ENCODE measurements around the gene TMTC4. TPM values are rescaled to one million over a fixed set of nuclear protein-coding genes. Genes with fewer than 3 reads are reported as not detected.

Gene TMTC4
- total and polyA plus RNA-seq, 8 donors: 5.4 to 38.9 (median 8.2) TPM

DNA sequence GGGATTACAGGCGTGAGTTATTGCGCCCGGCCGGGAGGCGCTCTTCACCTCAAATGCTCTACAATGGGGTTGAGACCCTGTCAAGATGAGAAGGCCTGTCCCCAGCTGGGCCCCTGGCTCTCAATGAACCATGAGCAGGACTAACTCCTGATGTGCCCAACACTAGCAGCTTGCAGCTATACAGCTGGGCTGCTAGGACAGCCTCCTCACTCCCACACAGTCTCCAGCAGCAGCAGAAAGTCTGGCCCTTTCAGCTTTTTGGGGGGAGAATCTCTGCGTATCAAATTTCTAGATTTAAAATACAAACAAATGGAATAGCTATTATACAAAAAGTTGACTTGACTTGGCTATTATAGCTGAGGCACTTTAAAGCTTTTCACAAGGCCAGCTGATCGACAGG, 30.2 kb downstream of the TMTC4 start:
- Histone ChIP-seq H3K4me1 (no peaks in the 10 kb centered on the region), H3K27me3 (no peaks in the 10 kb centered on the region), H3K9me3 (no peaks in the 10 kb centered on the region), H3K27ac (no peak overlapping the region), H3K36me3 (peaks cover 13 to 50% (median 36%) of the 10 kb centered on the region in 4 donors), H3K4me3 (no peak overlapping the region)
- no peak for TF ChIP-seq POLR2A (IDR thresholded peaks at IDR 0.05)
- no peak for TF ChIP-seq EP300 (IDR thresholded peaks at IDR 0.05)
- TF ChIP-seq, protein P1, sequence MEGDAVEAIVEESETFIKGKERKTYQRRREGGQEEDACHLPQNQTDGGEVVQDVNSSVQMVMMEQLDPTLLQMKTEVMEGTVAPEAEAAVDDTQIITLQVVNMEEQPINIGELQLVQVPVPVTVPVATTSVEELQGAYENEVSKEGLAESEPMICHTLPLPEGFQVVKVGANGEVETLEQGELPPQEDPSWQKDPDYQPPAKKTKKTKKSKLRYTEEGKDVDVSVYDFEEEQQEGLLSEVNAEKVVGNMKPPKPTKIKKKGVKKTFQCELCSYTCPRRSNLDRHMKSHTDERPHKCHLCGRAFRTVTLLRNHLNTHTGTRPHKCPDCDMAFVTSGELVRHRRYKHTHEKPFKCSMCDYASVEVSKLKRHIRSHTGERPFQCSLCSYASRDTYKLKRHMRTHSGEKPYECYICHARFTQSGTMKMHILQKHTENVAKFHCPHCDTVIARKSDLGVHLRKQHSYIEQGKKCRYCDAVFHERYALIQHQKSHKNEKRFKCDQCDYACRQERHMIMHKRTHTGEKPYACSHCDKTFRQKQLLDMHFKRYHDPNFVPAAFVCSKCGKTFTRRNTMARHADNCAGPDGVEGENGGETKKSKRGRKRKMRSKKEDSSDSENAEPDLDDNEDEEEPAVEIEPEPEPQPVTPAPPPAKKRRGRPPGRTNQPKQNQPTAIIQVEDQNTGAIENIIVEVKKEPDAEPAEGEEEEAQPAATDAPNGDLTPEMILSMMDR (IDR thresholded peaks at IDR 0.05): no peak
- no peak for TF ChIP-seq POLR2AphosphoS5 (IDR thresholded peaks at IDR 0.05)
- peak in 1 of 2 donors; percentile 57 for DNase-seq
- intact Hi-C loops (cut with DNase I; ENCODE audit: low total_unique reads): no loop called here
- WGBS, 5 donors: 81 to 89% (median 85%) methylated on average over 6 to 7 of the region's 7 CpGs

DNA sequence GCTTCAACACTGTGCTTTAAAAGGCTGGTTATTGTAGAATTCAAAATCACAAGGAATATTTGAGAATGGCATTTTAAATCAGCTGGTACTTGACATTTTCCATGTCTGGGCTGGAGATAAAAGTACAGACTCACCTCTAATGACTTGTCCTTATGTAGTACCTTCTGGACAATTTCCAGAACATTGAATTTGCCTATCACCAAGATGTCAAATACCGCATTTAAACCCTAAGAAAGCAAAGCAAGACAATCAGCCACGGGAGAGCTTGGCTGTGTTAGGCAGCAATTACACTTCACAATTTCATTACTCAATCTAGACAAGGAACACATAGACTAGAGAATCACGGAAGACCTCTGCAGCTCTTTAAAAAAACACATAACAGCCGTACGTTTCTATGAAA, 36.8 kb downstream of the TMTC4 start:
- TF ChIP-seq POLR2A (IDR thresholded peaks at IDR 0.05) (no peak), EP300 (IDR thresholded peaks at IDR 0.05) (no peak), POLR2AphosphoS5 (IDR thresholded peaks at IDR 0.05) (no peak)
- TF ChIP-seq, protein P1 (IDR thresholded peaks at IDR 0.05): no peak
- Histone ChIP-seq H3K27ac (no peak overlapping the region), H3K4me3 (no peak overlapping the region), H3K4me1 (no peaks in the 10 kb centered on the region), H3K9me3 (no peaks in the 10 kb centered on the region), H3K36me3 (peaks cover 35 to 98% (median 94%) of the 10 kb centered on the region in 4 donors), H3K27me3 (no peaks in the 10 kb centered on the region)
- DNase-seq: no peak
- WGBS, 5 donors: 64 to 79% (median 70%) methylated on average over 5 of the region's 5 CpGs
- intact Hi-C loops (cut with DNase I; ENCODE audit: low total_unique reads): no loop called here

DNA sequence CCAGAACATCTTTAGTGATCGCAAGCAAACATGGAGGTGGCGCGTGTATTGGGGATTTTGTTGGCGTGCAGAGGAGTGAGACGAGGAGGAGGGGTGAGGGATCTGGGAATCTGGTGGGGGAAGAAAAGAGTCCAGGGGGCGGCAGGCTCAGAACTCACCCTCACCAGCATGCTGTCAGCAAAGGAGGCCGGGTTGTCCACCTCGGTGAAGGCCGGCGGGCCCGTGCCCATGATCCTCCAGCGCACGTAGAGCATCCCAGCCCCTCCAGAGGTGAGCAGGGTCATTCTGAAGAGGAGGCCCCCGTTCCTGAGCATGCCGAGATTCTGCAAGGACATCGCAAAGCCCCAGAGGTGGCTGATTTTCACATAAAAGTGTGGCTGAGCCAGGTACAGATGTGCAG, 37.2 kb downstream of the TMTC4 start:
- Histone ChIP-seq H3K4me3 (no peak overlapping the region), H3K4me1 (no peaks in the 10 kb centered on the region), H3K36me3 (peaks cover 34 to 97% (median 94%) of the 10 kb centered on the region in 4 donors), H3K27me3 (no peaks in the 10 kb centered on the region), H3K9me3 (no peaks in the 10 kb centered on the region), H3K27ac (no peak overlapping the region)
- TF ChIP-seq POLR2AphosphoS5 (IDR thresholded peaks at IDR 0.05) (no peak), POLR2A (IDR thresholded peaks at IDR 0.05) (no peak), EP300 (IDR thresholded peaks at IDR 0.05) (no peak)
- TF ChIP-seq, protein P1 (IDR thresholded peaks at IDR 0.05): no peak
- DNase-seq: no peak
- intact Hi-C loops (cut with DNase I; ENCODE audit: low total_unique reads): no loop called here
- 88 to 96% (median 92%) methylated on average over 16 of the region's 16 CpGs for WGBS, 5 donors

DNA sequence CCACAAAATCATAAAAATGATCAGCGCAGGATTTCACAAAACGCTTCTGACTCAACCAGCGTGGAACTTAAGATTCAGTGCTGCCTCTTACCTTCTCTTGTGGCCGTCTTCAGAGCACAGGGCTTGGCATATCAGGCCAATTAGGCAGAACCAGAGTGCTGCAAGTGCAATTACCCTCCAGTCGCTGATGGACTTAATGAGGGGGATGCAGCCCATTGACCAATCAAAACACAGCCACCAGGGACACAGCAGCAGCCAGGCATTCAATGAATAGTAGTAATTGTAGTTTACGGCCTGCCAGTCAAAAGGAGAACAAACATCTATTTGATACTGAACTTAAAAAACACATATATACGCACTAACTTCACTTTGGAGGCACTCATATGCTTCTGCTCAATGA, 38.2 kb downstream of the TMTC4 start:
- no peaks in the 10 kb centered on the region for H3K9me3 ChIP-seq
- H3K36me3 ChIP-seq: peaks cover 27 to 92% (median 88%) of the 10 kb centered on the region in 4 donors
- no peak overlapping the region for H3K4me3 ChIP-seq
- no peak for DNase-seq
- no peak overlapping the region for H3K27ac ChIP-seq
- WGBS, 5 donors: 93 to 98% (median 97%) methylated on average over 7 of the region's 7 CpGs
- no peak for TF ChIP-seq POLR2A (IDR thresholded peaks at IDR 0.05)
- no peak for TF ChIP-seq POLR2AphosphoS5 (IDR thresholded peaks at IDR 0.05)
- no peaks in the 10 kb centered on the region for H3K4me1 ChIP-seq
- no peaks in the 10 kb centered on the region for H3K27me3 ChIP-seq
- intact Hi-C loops (cut with DNase I; ENCODE audit: low total_unique reads): no loop called here

DNA sequence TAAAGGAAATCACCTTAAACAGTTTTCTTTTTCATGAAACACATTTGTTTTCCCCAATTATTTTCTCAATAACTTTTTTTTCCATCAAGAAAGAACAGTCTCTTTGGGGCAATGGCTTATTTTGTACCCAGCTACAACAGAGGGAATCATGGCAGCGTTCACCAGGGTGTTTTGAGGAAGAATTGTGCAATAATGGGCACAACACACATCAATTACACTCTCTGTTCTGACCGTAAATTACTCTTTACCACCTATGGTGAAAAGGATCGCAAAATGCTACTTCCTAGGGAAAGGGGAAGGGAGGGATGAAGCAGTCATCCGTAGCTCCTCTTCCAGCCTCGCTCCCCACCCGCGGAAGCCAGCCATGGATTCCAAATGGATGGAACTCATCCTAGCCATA, 38.6 kb downstream of the TMTC4 start:
- intact Hi-C loops (cut with DNase I; ENCODE audit: low total_unique reads): no loop called here
- Histone ChIP-seq H3K27me3 (no peaks in the 10 kb centered on the region), H3K27ac (no peak overlapping the region), H3K36me3 (peaks cover 23 to 90% (median 85%) of the 10 kb centered on the region in 4 donors), H3K4me1 (no peaks in the 10 kb centered on the region), H3K9me3 (no peaks in the 10 kb centered on the region), H3K4me3 (no peak overlapping the region)
- WGBS, 5 donors: 94 to 98% (median 96%) methylated on average over 7 of the region's 7 CpGs
- TF ChIP-seq POLR2A (IDR thresholded peaks at IDR 0.05) (no peak), EP300 (IDR thresholded peaks at IDR 0.05) (no peak), POLR2AphosphoS5 (IDR thresholded peaks at IDR 0.05) (no peak)
- TF ChIP-seq, protein P1 (IDR thresholded peaks at IDR 0.05): no peak
- no peak for DNase-seq
